Body of pancreas (tissue), 4 donors: ENCODE data around the gene ZBTB46.

Experiments used
- POLR2A ChIP-seq, 3 donors: fragments of 450-650 bp; IDR thresholded peaks; one replicate each; pipeline ENCODE4 v1.6.1; 2016; ENCODE audit warnings: antibody characterized with exemption in 3 of 3, mild to moderate bottlenecking in 2 of 3
- TF ChIP-seq, protein P1 (sequence below), 7 experiments: fragments of 450-650 bp in 4 of 7; fragments of 200-600 bp in 3 of 7; sonication (generic) in 3 of 7; IDR thresholded peaks; one replicate each; pipeline ENCODE4 v1.5.1; 2016 to 2019; ENCODE audit warnings: antibody characterized with exemption in 7 of 7

DNA sequence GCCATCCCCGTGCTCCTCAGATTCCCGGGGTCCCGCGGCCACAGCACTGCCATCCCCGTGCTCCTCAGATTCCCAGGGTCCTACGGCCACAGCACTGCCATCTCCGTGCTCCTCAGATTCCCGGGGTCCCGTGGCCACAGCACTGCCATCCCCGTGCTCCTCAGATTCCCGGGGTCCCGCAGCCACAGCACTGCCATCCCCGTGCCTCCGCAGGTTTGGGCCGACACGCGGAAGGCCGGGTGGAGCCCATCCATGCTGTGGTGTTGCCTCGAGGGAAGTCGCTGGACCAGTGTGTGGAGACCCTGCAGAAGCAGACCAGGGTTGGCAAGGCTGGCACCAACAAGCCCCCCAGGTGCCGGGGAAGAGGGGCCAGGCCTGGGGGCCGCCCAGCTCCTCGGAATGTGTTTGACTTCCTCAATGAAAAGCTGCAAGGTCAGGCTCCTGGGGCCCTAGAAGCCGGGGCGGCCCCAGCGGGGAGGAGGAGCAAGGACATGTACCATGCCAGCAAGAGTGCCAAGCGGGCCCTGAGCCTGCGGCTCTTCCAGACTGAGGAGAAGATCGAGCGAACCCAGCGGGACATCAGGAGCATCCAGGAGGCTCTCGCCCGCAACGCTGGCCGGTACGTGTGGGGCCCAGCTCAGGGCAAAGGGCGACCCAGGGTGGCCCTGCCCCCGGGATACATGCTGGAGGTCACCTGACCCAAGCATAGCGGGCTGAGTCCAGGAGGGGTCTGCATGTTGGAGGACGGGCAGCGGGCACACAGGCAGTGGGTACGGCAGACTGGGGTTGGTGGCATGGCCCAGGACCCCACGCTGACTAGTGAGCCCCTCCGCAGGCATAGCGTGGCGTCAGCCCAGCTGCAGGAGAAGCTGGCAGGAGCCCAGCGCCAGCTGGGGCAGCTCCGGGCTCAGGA, 95.9 kb downstream of the ZBTB46 start:
- TF ChIP-seq, protein P1, sequence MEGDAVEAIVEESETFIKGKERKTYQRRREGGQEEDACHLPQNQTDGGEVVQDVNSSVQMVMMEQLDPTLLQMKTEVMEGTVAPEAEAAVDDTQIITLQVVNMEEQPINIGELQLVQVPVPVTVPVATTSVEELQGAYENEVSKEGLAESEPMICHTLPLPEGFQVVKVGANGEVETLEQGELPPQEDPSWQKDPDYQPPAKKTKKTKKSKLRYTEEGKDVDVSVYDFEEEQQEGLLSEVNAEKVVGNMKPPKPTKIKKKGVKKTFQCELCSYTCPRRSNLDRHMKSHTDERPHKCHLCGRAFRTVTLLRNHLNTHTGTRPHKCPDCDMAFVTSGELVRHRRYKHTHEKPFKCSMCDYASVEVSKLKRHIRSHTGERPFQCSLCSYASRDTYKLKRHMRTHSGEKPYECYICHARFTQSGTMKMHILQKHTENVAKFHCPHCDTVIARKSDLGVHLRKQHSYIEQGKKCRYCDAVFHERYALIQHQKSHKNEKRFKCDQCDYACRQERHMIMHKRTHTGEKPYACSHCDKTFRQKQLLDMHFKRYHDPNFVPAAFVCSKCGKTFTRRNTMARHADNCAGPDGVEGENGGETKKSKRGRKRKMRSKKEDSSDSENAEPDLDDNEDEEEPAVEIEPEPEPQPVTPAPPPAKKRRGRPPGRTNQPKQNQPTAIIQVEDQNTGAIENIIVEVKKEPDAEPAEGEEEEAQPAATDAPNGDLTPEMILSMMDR (IDR thresholded peaks at IDR 0.05), result no peak
- TF ChIP-seq POLR2A (IDR thresholded peaks at IDR 0.05), result no peak
